HPDE6-E6E7 (cell line): ENCODE measurements around the gene UBE2F.

Experiments
- DNase-seq: peaks from one replicate; pipeline ENCODE4 v3.0.0; 2011; ENCODE audit warnings: missing footprints; ENCODE audit errors: extremely low spot score

The UBE2F gene

DNA sequence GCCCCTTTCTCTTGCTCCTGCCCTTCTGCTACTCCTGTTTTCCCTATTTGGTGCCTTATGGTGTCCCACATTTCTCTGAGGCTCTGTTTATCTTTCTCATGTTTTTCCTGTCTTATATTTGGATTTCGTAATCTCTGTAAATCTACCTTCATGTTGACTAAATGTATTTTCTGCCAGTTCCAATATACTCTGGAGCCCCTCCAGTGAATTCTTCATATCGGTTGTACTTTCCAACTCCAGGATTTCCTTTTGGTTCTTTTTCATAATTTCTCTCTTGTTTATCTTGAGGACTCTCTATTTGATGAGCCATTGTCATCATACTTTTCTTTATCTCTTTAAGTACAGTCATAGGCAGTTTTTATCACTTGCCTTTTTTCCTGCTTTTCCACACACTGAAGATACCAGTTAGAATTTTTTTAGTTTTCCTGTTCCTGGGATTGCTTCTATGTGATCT is 113.1 kb downstream of the UBE2F start:
- DNase-seq = no peak

DNA sequence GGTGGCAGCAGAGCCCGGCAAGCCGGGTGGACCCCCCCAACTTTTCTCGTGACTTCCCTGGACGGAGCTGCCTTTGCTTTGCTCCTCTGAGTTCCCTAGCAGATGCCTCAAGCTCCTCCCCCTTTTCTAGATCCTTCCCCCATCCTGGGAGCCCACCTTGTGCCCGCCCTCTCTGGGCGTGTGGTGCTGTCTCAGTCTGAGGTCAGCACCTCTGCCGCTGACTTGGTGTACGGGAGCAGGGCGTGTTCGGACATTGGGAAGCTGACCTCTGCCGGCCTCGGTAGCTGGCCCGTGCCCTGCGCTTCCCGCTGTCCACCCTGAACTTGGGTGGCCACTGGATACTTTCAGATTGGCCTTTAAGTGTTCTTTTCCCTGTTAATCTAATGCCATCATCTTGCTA is 113.7 kb downstream of the UBE2F start:
- no peak for DNase-seq

DNA sequence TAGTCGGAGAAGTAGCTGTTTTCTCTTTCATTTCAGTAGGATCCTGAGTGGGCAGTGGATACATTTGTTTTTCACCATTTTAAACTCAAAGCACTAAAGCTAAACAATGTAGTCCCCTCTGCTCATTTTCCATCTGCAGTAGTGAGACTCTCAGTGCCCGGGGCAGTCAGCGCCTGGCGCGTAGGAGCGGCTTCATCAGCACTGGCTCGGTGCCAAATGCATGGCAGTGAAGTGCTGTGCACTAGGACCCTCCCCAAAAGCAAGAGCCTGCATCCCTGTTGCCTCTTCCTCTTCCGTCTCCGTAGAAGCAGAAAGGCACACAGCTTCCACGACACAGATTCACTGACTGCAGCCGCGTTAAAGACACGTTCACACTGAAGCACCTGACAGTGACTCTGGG is 114.3 kb downstream of the UBE2F start:
- no peak for DNase-seq

DNA sequence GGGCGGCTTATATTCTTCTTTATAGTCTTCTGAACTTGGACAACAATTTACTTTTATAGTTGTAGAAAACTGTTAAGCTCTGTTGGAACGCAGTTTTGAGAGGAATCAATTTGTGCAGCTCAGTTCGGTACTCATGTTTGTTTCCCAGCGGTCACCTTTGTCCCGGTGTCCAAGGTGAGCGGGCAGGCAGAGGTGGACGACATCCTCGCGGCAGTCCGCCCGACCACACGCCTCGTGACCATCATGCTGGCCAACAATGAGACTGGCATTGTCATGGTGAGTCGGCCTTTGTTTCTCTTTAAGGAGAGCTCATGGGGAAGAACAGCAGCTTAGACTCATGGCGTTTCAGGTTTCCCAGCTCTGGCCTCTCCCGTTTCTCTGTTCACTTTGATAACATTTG is 114.7 kb downstream of the UBE2F start:
- DNase-seq = no peak

DNA sequence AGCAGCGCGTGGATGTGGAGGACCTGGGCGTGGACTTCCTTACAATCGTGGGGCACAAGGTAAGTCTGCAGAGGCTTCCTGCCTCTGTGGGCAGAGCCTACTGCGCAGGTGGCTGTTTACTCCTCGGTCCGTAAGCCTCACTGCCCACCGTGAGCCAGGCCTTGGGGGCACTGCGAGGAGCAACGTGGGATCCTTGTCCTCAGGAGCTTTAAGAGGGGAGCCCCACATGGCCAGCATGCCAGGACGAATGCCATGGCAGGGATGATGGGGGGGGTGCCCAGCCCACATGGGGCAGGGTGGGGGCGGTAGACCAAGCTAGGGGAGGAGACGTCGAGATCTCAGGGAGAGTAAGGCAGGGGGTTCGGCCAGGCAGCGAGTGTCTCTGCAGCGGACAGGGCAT is 115.3 kb downstream of the UBE2F start:
- no peak for DNase-seq

DNA sequence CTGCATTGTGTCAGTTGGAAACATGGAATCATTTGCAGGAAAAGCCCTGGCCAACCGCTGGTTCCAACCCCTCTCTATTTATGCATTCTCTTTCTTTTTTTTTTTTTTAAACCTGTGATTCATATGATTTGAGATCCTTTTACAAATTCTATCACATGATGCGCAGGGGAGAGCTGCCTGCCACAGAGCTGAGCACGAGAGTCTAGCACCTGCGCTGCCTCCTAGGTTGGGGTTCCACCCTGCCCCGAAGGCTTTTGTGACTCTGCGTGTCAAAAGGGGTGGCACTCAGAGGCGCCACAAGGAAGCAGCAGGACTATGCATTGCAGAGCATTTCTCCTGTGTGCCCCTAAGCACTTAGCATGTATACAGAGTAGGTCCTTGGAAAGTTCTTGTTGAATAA is 116.0 kb downstream of the UBE2F start:
- no peak for DNase-seq

DNA sequence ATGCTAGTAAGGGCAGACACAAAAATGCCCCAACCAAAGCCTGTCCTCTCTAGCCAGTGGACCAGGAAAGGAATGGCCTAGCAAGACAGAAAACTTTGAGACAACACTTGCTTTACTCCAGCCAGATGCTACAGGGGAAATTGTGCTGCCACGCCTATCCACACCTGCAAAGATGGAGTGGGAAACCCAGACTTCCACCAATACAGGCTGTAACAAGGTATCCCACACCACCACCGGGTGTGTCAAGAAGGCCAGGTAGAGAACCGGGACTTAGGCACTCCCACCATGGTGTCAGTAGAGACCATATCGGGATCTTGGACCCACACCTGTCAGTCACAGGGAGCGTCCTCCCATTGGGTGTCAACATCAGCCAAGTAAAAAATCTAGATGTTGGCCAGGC is 117.1 kb downstream of the UBE2F start:
- no peak for DNase-seq

DNA sequence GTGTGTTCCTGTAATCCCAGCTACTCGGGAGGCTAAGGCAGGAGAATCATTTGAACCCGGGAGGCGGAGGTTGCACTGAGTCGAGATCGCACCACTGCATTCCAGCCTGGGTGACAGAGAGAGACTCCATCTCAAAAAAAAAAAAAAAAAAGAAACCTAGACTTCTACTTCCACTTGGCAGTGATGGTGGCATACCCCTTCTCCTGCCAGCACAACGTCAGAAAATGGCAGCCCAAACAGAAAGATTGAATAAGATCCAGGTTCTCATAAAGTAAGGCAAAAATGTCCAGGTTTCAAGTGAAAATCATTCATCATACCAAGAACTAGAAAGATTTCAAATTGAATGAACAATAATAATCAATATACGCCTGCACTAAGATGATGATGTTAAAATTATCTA is 117.9 kb downstream of the UBE2F start:
- DNase-seq = no peak

DNA sequence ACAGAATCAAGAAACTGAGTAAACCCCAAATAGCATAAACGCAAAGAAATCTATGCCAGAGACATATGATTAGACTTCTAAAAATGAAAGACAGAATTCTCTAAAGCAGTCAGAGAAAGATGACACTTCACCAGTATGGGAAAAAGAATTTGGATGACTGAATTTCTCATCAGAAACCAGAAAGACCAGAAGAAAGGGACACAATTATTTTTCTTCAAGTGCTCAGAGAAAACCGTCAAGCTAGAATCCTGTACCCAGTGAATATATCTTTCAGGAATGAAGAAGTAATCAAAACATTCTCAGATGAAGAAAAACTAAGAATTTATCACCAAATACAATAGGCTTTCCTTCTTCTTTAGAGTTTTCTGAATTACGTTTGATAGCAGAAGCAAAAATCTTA is 119.1 kb downstream of the UBE2F start:
- no peak for DNase-seq

DNA sequence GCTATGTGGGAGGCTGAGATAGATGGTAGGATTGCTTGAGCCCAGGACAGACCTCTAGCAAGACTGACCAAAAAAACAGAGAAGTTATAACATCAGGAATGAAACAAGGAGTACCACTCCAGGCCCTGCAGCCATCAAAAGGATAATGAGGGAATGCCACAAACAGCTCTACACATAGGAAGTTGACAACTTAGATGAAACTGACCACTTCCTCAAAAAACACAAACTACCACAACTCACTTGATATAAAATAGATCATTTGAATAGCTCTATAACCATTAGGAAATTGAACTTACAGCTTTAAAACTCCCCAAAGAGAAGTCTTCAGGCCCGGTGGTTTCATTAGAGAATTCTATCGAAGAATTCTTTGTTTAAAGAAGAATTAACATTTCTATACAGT is 120.4 kb downstream of the UBE2F start:
- no peak for DNase-seq

DNA sequence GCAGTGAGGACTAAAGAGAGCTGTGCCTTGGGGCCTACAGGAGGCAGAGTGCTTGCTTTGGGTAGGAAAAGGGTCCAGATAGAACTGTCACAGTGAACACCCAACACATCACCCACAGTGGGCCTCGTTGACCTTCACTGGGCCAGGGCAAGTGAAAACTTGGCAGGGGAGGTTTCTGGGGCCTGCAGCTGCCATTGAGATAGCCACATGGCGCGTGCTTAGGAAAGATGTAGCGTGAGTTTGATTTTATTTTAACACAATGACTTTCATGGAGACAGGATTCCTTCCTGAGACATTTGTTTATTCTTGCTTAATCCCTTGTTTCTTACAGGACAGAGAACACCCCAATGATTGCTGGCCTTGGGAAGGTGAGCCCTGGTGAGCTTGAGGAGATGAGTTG is 124.1 kb downstream of the UBE2F start:
- DNase-seq = no peak

DNA sequence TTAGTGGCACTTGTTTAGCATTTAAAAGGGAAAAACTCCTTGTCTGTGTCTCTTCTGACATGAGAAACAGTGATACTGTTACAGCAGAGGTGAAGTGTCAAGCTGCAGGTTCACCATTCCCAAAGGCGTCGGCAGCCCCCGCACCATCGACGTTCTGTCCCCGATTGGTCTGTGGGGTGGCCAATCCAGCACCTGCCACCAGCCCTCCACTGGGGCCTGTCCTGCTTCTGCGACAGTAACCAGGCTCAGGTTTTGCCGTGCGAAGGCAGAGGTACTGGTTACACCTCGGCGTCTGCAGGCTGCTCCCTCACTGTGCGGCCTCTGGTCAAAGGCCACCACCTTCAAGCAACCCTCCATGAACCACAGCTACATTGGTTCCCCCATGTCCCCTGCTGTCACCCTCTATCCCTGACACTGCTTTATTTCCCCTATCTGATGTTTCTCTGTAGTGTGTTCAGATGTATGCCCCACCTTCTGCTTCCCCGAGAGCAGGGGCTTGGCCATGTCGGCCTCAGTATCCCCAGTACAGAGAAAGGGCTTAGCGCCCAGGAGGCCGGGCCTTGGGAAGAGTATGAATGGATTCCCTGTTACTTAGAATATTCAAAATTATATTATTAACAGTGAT is 124.7 kb downstream of the UBE2F start:
- no peak for DNase-seq
